HG03175 (cell line): Measurements from ENCODE around the gene HEXIM2.

Source experiments
- ATAC-seq: cut with Tn5 transposase; IDR thresholded peaks from one replicate; pipeline ENCODE4 v1.9.1; 2021; ENCODE audit warnings: mild to moderate bottlenecking, moderate library complexity; ENCODE audit not compliant: unreplicated experiment

The HEXIM2 gene

GRCh38 chr17:45143767-45144198, 17.9 kb upstream of the HEXIM2 start:
- no peak for ATAC-seq

- ATAC-seq: no peak
Measured at GRCh38 chr17:45144199-45145034, 17.3 kb upstream of the HEXIM2 start.

- ATAC-seq: no peak
Measured at GRCh38 chr17:45145035-45145389, 16.7 kb upstream of the HEXIM2 start.

- no peak for ATAC-seq
Measured at GRCh38 chr17:45146166-45146565, 15.5 kb upstream of the HEXIM2 start.

- ATAC-seq: no peak
Measured at GRCh38 chr17:45146592-45146889, 15.1 kb upstream of the HEXIM2 start.

GRCh38 chr17:45146890-45147580, 14.6 kb upstream of the HEXIM2 start:
- ATAC-seq: no peak

- no peak for ATAC-seq
Measured at GRCh38 chr17:45147581-45148182, 14.0 kb upstream of the HEXIM2 start.

GRCh38 chr17:45148183-45149036, 13.3 kb upstream of the HEXIM2 start, which contains the start of gene HEXIM1:
Gene HEXIM1, plus strand, starts transcription at chr17:45148475. Its CDS starts 716 bp downstream, at chr17:45149191.
- ATAC-seq: peak; percentile 75

GRCh38 chr17:45149037-45149668, 12.5 kb upstream of the HEXIM2 start:
- no peak for ATAC-seq

- ATAC-seq: no peak
Measured at GRCh38 chr17:45149669-45150664, 11.7 kb upstream of the HEXIM2 start.

- no peak for ATAC-seq
Measured at GRCh38 chr17:45150911-45151809, 10.5 kb upstream of the HEXIM2 start.

- ATAC-seq: no peak
Measured at GRCh38 chr17:45155029-45155428, 6.6 kb upstream of the HEXIM2 start.

GRCh38 chr17:45155483-45155882, 6.2 kb upstream of the HEXIM2 start:
- ATAC-seq: no peak

GRCh38 chr17:45156242-45156641, 5.4 kb upstream of the HEXIM2 start:
- ATAC-seq: no peak

GRCh38 chr17:45160447-45161287, 1.0 kb upstream of the HEXIM2 start:
- ATAC-seq: peak; percentile 8

- ATAC-seq: no peak
Measured at GRCh38 chr17:45162025-45162687, 481 bp downstream of the HEXIM2 start.

- no peak for ATAC-seq
Measured at GRCh38 chr17:45164734-45165269, 3.1 kb downstream of the HEXIM2 start.
